ACC112 (cell line): ENCODE data around the gene ADCY6.

Source experiments
- H2AFZ ChIP-seq: fragments of 200-600 bp; sonication (generic); one replicate; pipeline ENCODE4 v1.6.0; 2017; ENCODE audit warnings: antibody characterized with exemption, low read length; ENCODE audit not compliant: unreplicated experiment
- H3K27ac ChIP-seq: fragments of 200-600 bp; sonication (generic); 2 replicates; pipeline ENCODE4 v1.5.1; 2014; ENCODE audit warnings: low read depth, mild to moderate bottlenecking, antibody characterized with exemption, low read length, moderate library complexity
- H3K27me3 ChIP-seq: fragments of 200-600 bp; sonication (generic); 2 replicates; pipeline ENCODE4 v1.6.1; 2014; ENCODE audit warnings: mild to moderate bottlenecking, antibody characterized with exemption, low read length, moderate library complexity, mixed read lengths; ENCODE audit not compliant: insufficient read depth
- H3K36me3 ChIP-seq: fragments of 200-600 bp; sonication (generic); 2 replicates; pipeline ENCODE4 v1.6.1; 2016; ENCODE audit warnings: mild to moderate bottlenecking, antibody characterized with exemption, low read length, moderate library complexity, mixed read lengths; ENCODE audit not compliant: insufficient read depth
- H3K4me1 ChIP-seq: fragments of 200-600 bp; sonication (generic); one replicate; pipeline ENCODE4 v1.6.1; 2016; ENCODE audit warnings: low read length, mixed read lengths; ENCODE audit not compliant: insufficient read depth, unreplicated experiment, control insufficient read depth
- H3K4me3 ChIP-seq: fragments of 200-600 bp; sonication (generic); 2 replicates; pipeline ENCODE4 v1.5.1; 2014; ENCODE audit warnings: mild to moderate bottlenecking, low read depth, low read length
- H3K79me2 ChIP-seq: fragments of 200-600 bp; sonication (generic); one replicate; pipeline ENCODE4 v1.6.0; 2016; ENCODE audit warnings: low read length; ENCODE audit not compliant: control insufficient read depth, unreplicated experiment, insufficient read depth

ADCY6 gene

GRCh38 chr12:48815126-48816110 is 26.5 kb upstream of the ADCY6 start:
- Histone ChIP-seq H3K79me2 (peaks cover 5% of the 10 kb centered on the region), H3K36me3 (no peaks in the 10 kb centered on the region), H2AFZ (peak overlapping the region; percentile 87), H3K27me3 (no peaks in the 10 kb centered on the region), H3K4me3 (peak overlapping the region; percentile 85), H3K4me1 (peaks cover 39% of the 10 kb centered on the region), H3K27ac (peak overlapping the region; percentile 28)

- no peaks in the 10 kb centered on the region for H3K27me3 ChIP-seq
- H3K36me3 ChIP-seq, result no peaks in the 10 kb centered on the region
- peaks cover 5% of the 10 kb centered on the region for H3K79me2 ChIP-seq
- no peak overlapping the region for H3K27ac ChIP-seq
- H3K4me1 ChIP-seq, result peaks cover 39% of the 10 kb centered on the region
- peak overlapping the region; percentile 98 for H2AFZ ChIP-seq
- peak overlapping the region; percentile 85 for H3K4me3 ChIP-seq
Measured at GRCh38 chr12:48814262-48815125, 25.6 kb upstream of the ADCY6 start.

GRCh38 chr12:48813465-48814261 is 24.8 kb upstream of the ADCY6 start:
- Histone ChIP-seq H3K27me3 (no peaks in the 10 kb centered on the region), H2AFZ (peak overlapping the region; percentile 98), H3K4me3 (peak overlapping the region; percentile 85), H3K79me2 (peaks cover 5% of the 10 kb centered on the region), H3K36me3 (no peaks in the 10 kb centered on the region), H3K4me1 (peaks cover 34% of the 10 kb centered on the region), H3K27ac (no peak overlapping the region)

- Histone ChIP-seq H3K79me2 (peaks cover 5% of the 10 kb centered on the region), H3K27me3 (no peaks in the 10 kb centered on the region), H3K4me1 (peaks cover 31% of the 10 kb centered on the region), H2AFZ (no peak overlapping the region), H3K4me3 (no peak overlapping the region), H3K27ac (no peak overlapping the region), H3K36me3 (no peaks in the 10 kb centered on the region)
Measured at GRCh38 chr12:48812389-48812788, 23.5 kb upstream of the ADCY6 start.

- Histone ChIP-seq H2AFZ (no peak overlapping the region), H3K4me1 (peaks cover 29% of the 10 kb centered on the region), H3K36me3 (no peaks in the 10 kb centered on the region), H3K27me3 (no peaks in the 10 kb centered on the region), H3K79me2 (peaks cover 5% of the 10 kb centered on the region), H3K27ac (peak overlapping the region; percentile 2; the same call in 1 of the 2 replicates), H3K4me3 (no peak overlapping the region)
Measured at GRCh38 chr12:48811437-48812090, 22.7 kb upstream of the ADCY6 start.

- H3K36me3 ChIP-seq, result no peaks in the 10 kb centered on the region
- H3K4me1 ChIP-seq, result peaks cover 23% of the 10 kb centered on the region
- peaks cover 5% of the 10 kb centered on the region for H3K79me2 ChIP-seq
- H2AFZ ChIP-seq, result no peak overlapping the region
- H3K27me3 ChIP-seq, result no peaks in the 10 kb centered on the region
- no peak overlapping the region for H3K4me3 ChIP-seq
- H3K27ac ChIP-seq, result peak overlapping the region; percentile 2; the same call in 1 of the 2 replicates
Measured at GRCh38 chr12:48810903-48811431, 22.1 kb upstream of the ADCY6 start.

- Histone ChIP-seq H3K36me3 (no peaks in the 10 kb centered on the region), H3K79me2 (no peaks in the 10 kb centered on the region), H3K27me3 (no peaks in the 10 kb centered on the region), H3K4me1 (peaks cover 16% of the 10 kb centered on the region), H3K27ac (no peak overlapping the region), H2AFZ (no peak overlapping the region), H3K4me3 (no peak overlapping the region)
Measured at GRCh38 chr12:48807981-48808380, 19.1 kb upstream of the ADCY6 start.

GRCh38 chr12:48803675-48804074 is 14.8 kb upstream of the ADCY6 start:
- H3K4me1 ChIP-seq, result no peaks in the 10 kb centered on the region
- H2AFZ ChIP-seq, result no peak overlapping the region
- no peak overlapping the region for H3K4me3 ChIP-seq
- no peaks in the 10 kb centered on the region for H3K79me2 ChIP-seq
- H3K36me3 ChIP-seq, result no peaks in the 10 kb centered on the region
- H3K27me3 ChIP-seq, result no peaks in the 10 kb centered on the region
- H3K27ac ChIP-seq, result no peak overlapping the region

GRCh38 chr12:48800971-48801370 is 12.1 kb upstream of the ADCY6 start:
- H3K79me2 ChIP-seq, result no peaks in the 10 kb centered on the region
- H3K4me1 ChIP-seq, result no peaks in the 10 kb centered on the region
- no peaks in the 10 kb centered on the region for H3K36me3 ChIP-seq
- H3K27ac ChIP-seq, result no peak overlapping the region
- H3K27me3 ChIP-seq, result no peaks in the 10 kb centered on the region
- no peak overlapping the region for H3K4me3 ChIP-seq
- no peak overlapping the region for H2AFZ ChIP-seq
